ENCODE data around the gene PXK. TPM values are rescaled to one million over a fixed set of nuclear protein-coding genes. Genes with fewer than 3 reads are reported as not detected.
"Not testable (repeated sequence)": the region's sequence is repeated elsewhere in the genome, so short reads cannot be mapped to it uniquely, and the experiment has no call there.

The PXK gene
- 30.2 to 32.0 TPM (median 31.4 TPM) in 3 replicates for total RNA-seq
- long read RNA-seq, transcript PXK-201 (17 exons, 1,974 nt): minor isoform, 18 of 113 reads
- long read RNA-seq, transcript PXK-202 (18 exons, 2,037 nt): major isoform, 43 of 113 reads
- long read RNA-seq, partial matches to known transcripts: 2 of 113 reads
- long read RNA-seq, other reads (novel, unspliced or antisense): 50 of 113 reads

DNA sequence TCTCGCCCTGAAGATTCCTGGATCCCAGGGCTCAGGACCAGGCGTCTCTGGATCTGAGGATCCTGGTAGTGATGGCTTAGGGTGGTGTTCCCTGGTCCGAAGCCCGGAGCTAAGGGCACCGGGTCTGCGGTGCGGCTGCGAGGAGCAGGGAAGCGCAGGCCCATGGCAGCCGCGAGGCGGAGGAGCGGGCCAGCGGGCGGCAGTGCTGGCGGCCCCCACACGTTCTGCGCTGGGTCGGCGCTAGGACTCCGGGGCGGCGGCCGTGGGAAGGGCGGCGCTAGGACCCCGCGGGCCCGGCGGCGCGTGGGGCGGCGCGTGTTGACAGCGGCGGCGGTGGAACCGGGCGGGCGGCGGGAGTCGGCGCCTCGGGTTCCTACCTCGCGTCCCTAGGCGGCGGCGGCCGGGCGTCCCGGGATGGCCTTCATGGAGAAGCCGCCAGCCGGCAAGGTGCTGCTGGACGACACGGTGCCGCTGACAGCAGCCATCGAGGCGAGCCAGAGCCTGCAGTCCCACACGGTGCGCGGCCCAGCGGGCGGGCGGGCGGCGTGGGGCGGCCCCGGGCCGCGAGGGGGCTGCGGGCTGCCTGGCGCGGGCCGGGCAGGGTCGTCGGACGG lies at the start of gene PXK:
Gene PXK (plus strand): TSS at position 318 of the 614 bp plus-strand sequence. CDS start 97 bp downstream, at position 415.
- Mint-ChIP-seq H3K27me3 (ENCODE audit: low read depth) (no peaks in the 10 kb centered on the region), H3K4me1 (ENCODE audit: low read depth) (peaks cover 37% of the 10 kb centered on the region), H3K27ac (ENCODE audit: unreplicated experiment) (peak within 1 kb of the TSS; percentile 97), H3K36me3 (ENCODE audit: low read depth) (no peaks in the 10 kb centered on the region), H3K4me3 (ENCODE audit: unreplicated experiment) (peak within 1 kb of the TSS; percentile 99), H3K9me3 (ENCODE audit: low read depth) (no peaks in the 10 kb centered on the region)
- no peak for DNase-seq (ENCODE audit: low spot score)
- TF ChIP-seq, protein P1, sequence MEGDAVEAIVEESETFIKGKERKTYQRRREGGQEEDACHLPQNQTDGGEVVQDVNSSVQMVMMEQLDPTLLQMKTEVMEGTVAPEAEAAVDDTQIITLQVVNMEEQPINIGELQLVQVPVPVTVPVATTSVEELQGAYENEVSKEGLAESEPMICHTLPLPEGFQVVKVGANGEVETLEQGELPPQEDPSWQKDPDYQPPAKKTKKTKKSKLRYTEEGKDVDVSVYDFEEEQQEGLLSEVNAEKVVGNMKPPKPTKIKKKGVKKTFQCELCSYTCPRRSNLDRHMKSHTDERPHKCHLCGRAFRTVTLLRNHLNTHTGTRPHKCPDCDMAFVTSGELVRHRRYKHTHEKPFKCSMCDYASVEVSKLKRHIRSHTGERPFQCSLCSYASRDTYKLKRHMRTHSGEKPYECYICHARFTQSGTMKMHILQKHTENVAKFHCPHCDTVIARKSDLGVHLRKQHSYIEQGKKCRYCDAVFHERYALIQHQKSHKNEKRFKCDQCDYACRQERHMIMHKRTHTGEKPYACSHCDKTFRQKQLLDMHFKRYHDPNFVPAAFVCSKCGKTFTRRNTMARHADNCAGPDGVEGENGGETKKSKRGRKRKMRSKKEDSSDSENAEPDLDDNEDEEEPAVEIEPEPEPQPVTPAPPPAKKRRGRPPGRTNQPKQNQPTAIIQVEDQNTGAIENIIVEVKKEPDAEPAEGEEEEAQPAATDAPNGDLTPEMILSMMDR (IDR thresholded peaks at IDR 0.05): peak; percentile 55

DNA sequence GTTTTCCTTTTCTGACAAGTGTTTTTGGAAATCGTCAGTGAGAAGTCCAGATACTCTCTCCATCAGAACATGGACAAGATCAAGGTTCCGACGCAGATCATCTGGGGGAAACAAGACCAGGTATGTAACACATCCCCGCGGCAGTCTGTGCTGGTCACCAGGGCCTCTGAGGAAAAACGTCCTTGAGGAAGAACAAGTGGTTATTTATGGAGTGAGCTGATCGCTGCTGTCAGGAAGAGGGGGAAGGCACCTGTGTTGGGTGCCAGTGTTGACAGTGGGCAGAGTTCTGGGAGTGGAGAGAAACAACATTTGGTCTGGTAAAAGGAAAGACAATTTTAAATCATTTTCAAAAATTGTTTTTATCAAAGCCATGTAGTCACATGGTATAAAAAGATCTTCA lies 47.4 kb upstream of the PXK start:
- H3K36me3 Mint-ChIP-seq (ENCODE audit: low read depth): peaks cover 4% of the 10 kb centered on the region
- no peak for DNase-seq (ENCODE audit: low spot score)
- no peaks in the 10 kb centered on the region for H3K27me3 Mint-ChIP-seq (ENCODE audit: low read depth)
- H3K9me3 Mint-ChIP-seq (ENCODE audit: low read depth): no peaks in the 10 kb centered on the region
- no peak overlapping the region for H3K4me3 Mint-ChIP-seq (ENCODE audit: unreplicated experiment)
- no peaks in the 10 kb centered on the region for H3K4me1 Mint-ChIP-seq (ENCODE audit: low read depth)
- no peak overlapping the region for H3K27ac Mint-ChIP-seq (ENCODE audit: unreplicated experiment)
- TF ChIP-seq, protein P1 (IDR thresholded peaks at IDR 0.05): no peak

DNA sequence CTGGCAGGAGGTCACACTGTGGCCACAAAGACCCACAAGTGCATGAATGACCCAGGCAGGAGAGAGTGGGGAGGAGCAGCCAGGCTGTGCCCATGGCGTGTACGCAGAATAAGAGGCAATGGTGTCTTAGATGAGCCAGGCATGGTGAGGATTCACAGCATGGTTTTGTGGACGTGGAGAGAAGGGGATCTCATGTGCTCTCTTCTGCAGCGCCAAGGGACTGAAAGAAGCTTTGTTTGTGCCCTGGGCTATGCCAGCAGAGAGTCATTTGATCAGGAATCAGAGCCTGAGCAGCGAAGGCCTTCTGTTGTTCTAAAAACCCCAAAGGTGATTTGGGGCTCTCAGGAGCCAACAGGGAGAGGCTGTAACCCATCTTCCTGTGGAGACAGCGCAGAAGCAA lies 45.3 kb upstream of the PXK start:
- Mint-ChIP-seq H3K9me3 (ENCODE audit: low read depth) (no peaks in the 10 kb centered on the region), H3K27me3 (ENCODE audit: low read depth) (no peaks in the 10 kb centered on the region), H3K4me3 (ENCODE audit: unreplicated experiment) (no peak overlapping the region), H3K4me1 (ENCODE audit: low read depth) (no peaks in the 10 kb centered on the region), H3K36me3 (ENCODE audit: low read depth) (peaks cover 4% of the 10 kb centered on the region), H3K27ac (ENCODE audit: unreplicated experiment) (no peak overlapping the region)
- TF ChIP-seq, protein P1 (IDR thresholded peaks at IDR 0.05): no peak
- DNase-seq (ENCODE audit: low spot score): no peak

DNA sequence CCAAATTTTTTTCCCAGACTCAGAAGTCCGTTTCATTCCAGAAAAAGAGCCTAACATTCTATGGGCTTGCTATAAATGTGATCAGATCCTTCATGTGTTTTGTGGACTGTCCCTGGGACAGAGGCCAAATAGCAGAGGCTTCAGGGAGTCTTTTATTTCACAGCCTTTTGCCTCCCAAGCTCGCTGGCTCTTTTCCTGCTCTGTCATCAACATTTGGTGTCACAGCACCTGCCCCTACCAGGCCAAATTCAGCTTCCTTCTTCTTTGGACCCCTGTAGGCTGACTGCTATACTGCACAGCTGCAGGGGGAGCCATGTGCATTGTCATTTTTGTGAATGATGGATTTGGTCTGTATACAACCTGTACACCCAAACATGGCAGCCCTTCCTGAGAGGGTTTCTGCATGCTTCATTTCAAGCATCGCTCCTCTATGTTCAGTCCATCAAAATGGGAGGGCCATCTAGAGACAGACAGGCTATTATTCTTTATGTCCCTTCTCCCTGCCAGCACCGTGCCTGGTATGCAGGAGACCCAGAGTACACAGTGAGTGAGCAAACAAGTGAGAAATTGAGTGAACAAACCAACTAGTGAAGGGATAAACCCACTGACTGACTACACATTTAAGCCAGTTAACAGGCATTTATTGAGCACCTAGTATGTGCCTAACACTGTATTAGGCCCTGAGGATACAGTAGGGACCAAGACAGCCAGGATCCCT lies 44.5 kb upstream of the PXK start:
- Mint-ChIP-seq H3K27me3 (ENCODE audit: low read depth) (no peaks in the 10 kb centered on the region), H3K4me1 (ENCODE audit: low read depth) (no peaks in the 10 kb centered on the region), H3K27ac (ENCODE audit: unreplicated experiment) (no peak overlapping the region), H3K36me3 (ENCODE audit: low read depth) (peaks cover 4% of the 10 kb centered on the region), H3K4me3 (ENCODE audit: unreplicated experiment) (no peak overlapping the region), H3K9me3 (ENCODE audit: low read depth) (no peaks in the 10 kb centered on the region)
- no peak for DNase-seq (ENCODE audit: low spot score)
- TF ChIP-seq, protein P1 (IDR thresholded peaks at IDR 0.05): peak; percentile 26

DNA sequence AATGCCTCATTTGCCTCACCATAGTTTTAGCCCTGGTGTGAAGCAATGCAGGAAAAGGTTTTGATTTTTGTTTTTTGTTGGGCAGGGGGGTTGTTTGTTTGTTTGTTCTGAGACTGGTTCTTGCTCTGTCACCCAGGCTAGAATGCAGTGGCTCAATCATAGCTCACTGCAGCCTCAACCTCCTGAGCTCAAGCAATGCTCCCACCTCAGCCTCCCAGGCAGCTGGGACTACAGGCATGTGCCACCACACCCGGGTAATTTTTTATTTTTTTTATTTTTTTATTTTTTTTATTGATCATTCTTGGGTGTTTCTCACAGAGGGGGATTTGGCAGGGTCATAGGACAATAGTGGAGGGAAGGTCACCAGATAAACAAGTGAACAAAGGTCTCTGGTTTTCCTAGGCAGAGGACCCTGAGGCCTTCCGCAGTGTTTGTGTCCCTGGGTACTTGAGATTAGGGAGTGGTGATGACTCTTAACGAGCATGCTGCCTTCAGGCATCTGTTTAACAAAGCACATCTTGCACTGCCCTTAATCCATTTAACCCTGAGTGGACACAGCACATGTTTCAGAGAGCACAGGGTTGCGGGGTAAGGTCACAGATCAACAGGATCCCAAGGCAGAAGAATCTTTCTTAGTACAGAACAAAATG lies 43.6 kb upstream of the PXK start:
- not testable (repeated sequence) for H3K4me3 Mint-ChIP-seq (ENCODE audit: unreplicated experiment); H3K36me3 Mint-ChIP-seq (ENCODE audit: low read depth); H3K4me1 Mint-ChIP-seq (ENCODE audit: low read depth)

DNA sequence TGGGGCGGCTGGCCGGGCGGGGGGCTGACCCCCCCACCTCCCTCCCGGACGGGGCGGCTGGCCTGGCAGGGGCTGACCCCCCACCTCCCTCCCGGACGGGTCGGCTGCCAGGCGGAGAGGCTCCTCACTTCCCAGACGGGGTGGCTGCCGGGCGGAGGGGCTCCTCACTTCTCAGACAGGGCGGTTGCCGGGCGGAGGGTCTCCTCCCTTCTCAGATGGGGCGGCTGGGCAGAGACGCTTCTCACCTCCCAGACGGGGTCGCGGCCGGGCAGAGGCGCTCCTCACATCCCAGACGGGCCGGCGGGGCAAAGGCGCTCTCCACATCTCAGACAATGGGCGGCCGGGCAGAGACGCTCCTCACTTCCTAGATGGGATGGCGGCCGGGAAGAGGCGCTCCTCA lies 42.2 kb upstream of the PXK start:
- not testable (repeated sequence) for H3K27ac Mint-ChIP-seq (ENCODE audit: unreplicated experiment); H3K9me3 Mint-ChIP-seq (ENCODE audit: low read depth); H3K36me3 Mint-ChIP-seq (ENCODE audit: low read depth); H3K4me3 Mint-ChIP-seq (ENCODE audit: unreplicated experiment); H3K27me3 Mint-ChIP-seq (ENCODE audit: low read depth); DNase-seq (ENCODE audit: low spot score); H3K4me1 Mint-ChIP-seq (ENCODE audit: low read depth)

More for the DNA sequence above, 43.6 kb upstream of the PXK start:
- H3K9me3 Mint-ChIP-seq (ENCODE audit: low read depth); DNase-seq (ENCODE audit: low spot score); H3K27me3 Mint-ChIP-seq (ENCODE audit: low read depth); H3K27ac Mint-ChIP-seq (ENCODE audit: unreplicated experiment): not testable (repeated sequence)

All from chondrocyte (in vitro differentiated cells).